Lower lobe of right lung (tissue), 2 donors: ENCODE measurements around the gene RPUSD2. TPM values are rescaled to one million over a fixed set of nuclear protein-coding genes. Genes with fewer than 3 reads are reported as not detected.

Source experiments
- ATAC-seq, 2 donors: fragments of 200-7000 bp; cut with Tn5 transposase; one replicate each; pipeline ENCODE4 v1.9.1; 2020 to 2022; ENCODE audit warnings: mild to moderate bottlenecking in 2 of 2, moderate library complexity in 2 of 2
- DNase-seq: peaks from one replicate; pipeline ENCODE4 v3.0.0-alpha.2; 2020
- H3K27ac ChIP-seq: fragments of 200-600 bp; one replicate; pipeline ENCODE4 v1.8.0; 2022
- H3K27me3 ChIP-seq: fragments of 200-600 bp; one replicate; pipeline ENCODE4 v1.8.0; 2022; ENCODE audit warnings: low read depth
- H3K36me3 ChIP-seq: fragments of 200-600 bp; one replicate; pipeline ENCODE4 v1.8.0; 2022; ENCODE audit warnings: mild to moderate bottlenecking
- H3K4me1 ChIP-seq: fragments of 200-600 bp; one replicate; pipeline ENCODE4 v1.8.0; 2022
- H3K4me3 ChIP-seq: fragments of 200-600 bp; one replicate; pipeline ENCODE4 v1.8.0; 2022; ENCODE audit warnings: mild to moderate bottlenecking
- H3K9me3 ChIP-seq: fragments of 200-600 bp; one replicate; pipeline ENCODE4 v1.8.0; 2022
- intact Hi-C: fragments of 100-400 bp; cut with DNase I; formaldehyde crosslinking; loops from one replicate; pipeline ENCODE4 v1.11.0; 2022
- long read RNA-seq: library from polyadenylated mRNA; unstranded; transcript quantifications from one replicate; pipeline ENCODE4 v2.0.0, GENCODE V29; 2021
- total RNA-seq: library from RNA; stranded (reverse); fragmentation: NEBNext Ultra II Directional; extraction: Animal tissue kit (Norgen Biotek cat#: 25700); gene quantifications from one replicate; pipeline ENCODE4 v1.2.1, GENCODE V29; 2021
- TF ChIP-seq, protein P1 (sequence below): fragments of 200-600 bp; IDR thresholded peaks from one replicate; pipeline ENCODE4 v1.8.0; 2022; ENCODE audit warnings: antibody characterized with exemption, mild to moderate bottlenecking
- donor health status: DM: no; HTN: yes; CAD: no; lungs with severe emphysema.

RPUSD2 gene
- total RNA-seq, result 5.3 TPM
- long read RNA-seq, transcript RPUSD2-201 (3 exons, 2,358 nt), result major isoform, 12 of 18 reads
- long read RNA-seq, partial matches to known transcripts, result 3 of 18 reads
- long read RNA-seq, other reads (novel, unspliced or antisense), result 0 of 18 reads

GRCh38 chr15:40569129-40569953 lies at the start of gene RPUSD2:
Gene RPUSD2 (plus strand): TSS chr15:40569299. CDS start chr15:40569338, 39 bp downstream.
- H3K4me1 ChIP-seq, result peaks cover 19% of the 10 kb centered on the region
- TF ChIP-seq, protein P1, sequence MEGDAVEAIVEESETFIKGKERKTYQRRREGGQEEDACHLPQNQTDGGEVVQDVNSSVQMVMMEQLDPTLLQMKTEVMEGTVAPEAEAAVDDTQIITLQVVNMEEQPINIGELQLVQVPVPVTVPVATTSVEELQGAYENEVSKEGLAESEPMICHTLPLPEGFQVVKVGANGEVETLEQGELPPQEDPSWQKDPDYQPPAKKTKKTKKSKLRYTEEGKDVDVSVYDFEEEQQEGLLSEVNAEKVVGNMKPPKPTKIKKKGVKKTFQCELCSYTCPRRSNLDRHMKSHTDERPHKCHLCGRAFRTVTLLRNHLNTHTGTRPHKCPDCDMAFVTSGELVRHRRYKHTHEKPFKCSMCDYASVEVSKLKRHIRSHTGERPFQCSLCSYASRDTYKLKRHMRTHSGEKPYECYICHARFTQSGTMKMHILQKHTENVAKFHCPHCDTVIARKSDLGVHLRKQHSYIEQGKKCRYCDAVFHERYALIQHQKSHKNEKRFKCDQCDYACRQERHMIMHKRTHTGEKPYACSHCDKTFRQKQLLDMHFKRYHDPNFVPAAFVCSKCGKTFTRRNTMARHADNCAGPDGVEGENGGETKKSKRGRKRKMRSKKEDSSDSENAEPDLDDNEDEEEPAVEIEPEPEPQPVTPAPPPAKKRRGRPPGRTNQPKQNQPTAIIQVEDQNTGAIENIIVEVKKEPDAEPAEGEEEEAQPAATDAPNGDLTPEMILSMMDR, result no peak
- peak within 1 kb of the TSS; percentile 90 for H3K27ac ChIP-seq
- no peaks in the 10 kb centered on the region for H3K27me3 ChIP-seq
- DNase-seq (peak; percentile 94), ATAC-seq (peak; percentile 89 to 90)
- H3K36me3 ChIP-seq, result peaks cover 31% of the 10 kb centered on the region
- intact Hi-C loops, result no loop called here
- peak within 1 kb of the TSS; percentile 99 for H3K4me3 ChIP-seq
- no peaks in the 10 kb centered on the region for H3K9me3 ChIP-seq

GRCh38 chr15:40523611-40524010 lies 45.5 kb upstream of the RPUSD2 start:
- no peaks in the 10 kb centered on the region for H3K27me3 ChIP-seq
- no peaks in the 10 kb centered on the region for H3K9me3 ChIP-seq
- no peaks in the 10 kb centered on the region for H3K36me3 ChIP-seq
- H3K4me1 ChIP-seq, result no peaks in the 10 kb centered on the region
- intact Hi-C loops, result no loop called here
- TF ChIP-seq, protein P1, result no peak
- no peak overlapping the region for H3K4me3 ChIP-seq
- no peak overlapping the region for H3K27ac ChIP-seq
- ATAC-seq (no peak), DNase-seq (no peak)

DNA sequence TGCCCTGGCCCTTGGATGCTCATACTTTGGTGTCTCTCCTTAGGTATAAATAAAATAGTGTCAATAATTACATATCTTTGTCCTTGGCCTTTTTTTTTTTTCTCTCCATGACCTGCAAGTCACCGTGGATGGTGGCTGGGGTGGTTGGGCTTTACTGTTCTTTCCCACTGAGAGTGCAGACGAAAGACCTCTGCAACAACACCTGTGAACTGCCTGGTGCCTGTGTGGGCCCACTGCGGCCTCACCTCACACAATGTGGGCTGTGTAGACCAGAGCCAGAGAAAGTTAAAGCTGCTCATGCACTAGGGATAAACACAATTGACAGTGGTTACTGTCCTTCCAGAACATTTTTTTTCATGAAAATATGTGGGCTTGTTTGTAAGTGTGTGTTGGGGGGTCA lies 43.2 kb upstream of the RPUSD2 start:
- Histone ChIP-seq H3K9me3 (no peaks in the 10 kb centered on the region), H3K4me3 (no peak overlapping the region), H3K27me3 (no peaks in the 10 kb centered on the region), H3K36me3 (no peaks in the 10 kb centered on the region), H3K4me1 (no peaks in the 10 kb centered on the region), H3K27ac (no peak overlapping the region)
- ATAC-seq (no peak), DNase-seq (no peak)
- intact Hi-C loops, result no loop called here
- TF ChIP-seq, protein P1, result no peak

- DNase-seq, result no peak
- intact Hi-C loops, result no loop called here
Measured at GRCh38 chr15:40528801-40529200, 40.3 kb upstream of the RPUSD2 start.

GRCh38 chr15:40533763-40534364 lies 35.2 kb upstream of the RPUSD2 start:
- ATAC-seq (no peak), DNase-seq (no peak)
- TF ChIP-seq, protein P1, result no peak

More at GRCh38 chr15:40528801-40529200, 40.3 kb upstream of the RPUSD2 start:
- no peaks in the 10 kb centered on the region for H3K27me3 ChIP-seq
- ATAC-seq, result no peak
- TF ChIP-seq, protein P1, result no peak
- H3K36me3 ChIP-seq, result no peaks in the 10 kb centered on the region
- no peak overlapping the region for H3K27ac ChIP-seq
- H3K4me3 ChIP-seq, result no peak overlapping the region
- no peaks in the 10 kb centered on the region for H3K9me3 ChIP-seq
- H3K4me1 ChIP-seq, result no peaks in the 10 kb centered on the region

More at GRCh38 chr15:40533763-40534364, 35.2 kb upstream of the RPUSD2 start:
- H3K27me3 ChIP-seq, result no peaks in the 10 kb centered on the region
- intact Hi-C loops, result no loop called here
- no peak overlapping the region for H3K27ac ChIP-seq
- H3K9me3 ChIP-seq, result no peaks in the 10 kb centered on the region
- no peak overlapping the region for H3K4me3 ChIP-seq
- H3K36me3 ChIP-seq, result no peaks in the 10 kb centered on the region
- no peaks in the 10 kb centered on the region for H3K4me1 ChIP-seq
